Transverse colon (tissue), 4 donors: ENCODE measurements around the gene SLC4A4. TPM values are rescaled to one million over a fixed set of nuclear protein-coding genes. Genes with fewer than 3 reads are reported as not detected.
A peak's percentile ranks its signal among the peaks of the same experiment; 100 is the strongest.

Experiments used
- DNase-seq: peaks from one replicate; pipeline ENCODE4 v3.0.0-alpha.2; 2019
- H3K27ac ChIP-seq, 4 donors: fragments of 200-600 bp; sonication (generic); 2 replicates each; pipeline ENCODE4 v1.5.1; 2016 to 2018; ENCODE audit warnings: inconsistent platforms in 4 of 4
- H3K27me3 ChIP-seq: fragments of 200-600 bp; sonication (generic); 2 replicates; pipeline ENCODE4 v1.5.1; 2017; ENCODE audit warnings: inconsistent platforms
- H3K36me3 ChIP-seq, 4 donors: fragments of 200-600 bp; sonication (generic); 2 replicates each; pipeline ENCODE4 v1.5.1; 2017 to 2019; ENCODE audit warnings: inconsistent platforms in 4 of 4
- H3K4me1 ChIP-seq, 4 donors: fragments of 200-600 bp; sonication (generic); 2 replicates each; pipeline ENCODE4 v1.5.1; 2017 to 2020; ENCODE audit warnings: inconsistent platforms in 4 of 4
- H3K4me3 ChIP-seq, 4 donors: fragments of 200-600 bp; sonication (generic); 1 replicate in 1 of 4; 2 replicates in 3 of 4; pipeline versions ENCODE4 v1.5.1 to v1.6.1; 2017 to 2019; ENCODE audit warnings: inconsistent platforms in 4 of 4
- H3K9me3 ChIP-seq, 2 donors: fragments of 200-600 bp; sonication (generic); 2 replicates each; pipeline ENCODE4 v1.5.1; 2017 to 2019; ENCODE audit warnings: inconsistent platforms in 2 of 2
- EP300 ChIP-seq: sonication (generic); formaldehyde crosslinking; IDR thresholded peaks from one replicate; pipeline ENCODE4 v1.6.1; 2017; ENCODE audit warnings: antibody characterized with exemption, low read depth
- POLR2A ChIP-seq: fragments of 450-650 bp; IDR thresholded peaks from one replicate; pipeline ENCODE4 v1.6.1; 2016; ENCODE audit warnings: antibody characterized with exemption, mild to moderate bottlenecking, moderate library complexity
- POLR2AphosphoS5 ChIP-seq, 3 donors: sonication (generic); formaldehyde crosslinking; IDR thresholded peaks; one replicate each; pipeline ENCODE4 v1.6.1; 2016; ENCODE audit warnings: antibody characterized with exemption in 3 of 3
- WGBS, 2 donors: methylation state at CpG; one replicate each; pipeline ENCODE4 v1.1.5; 2018; ENCODE audit warnings: low coverage in 1 of 2; 5-methylcytosine and 5-hydroxymethylcytosine counted together
- in situ Hi-C, 4 donors: fragments of 200-750 bp; cut with MboI; loops; one replicate each; pipeline versions ENCODE4 v1.15.0 to v1.15.1; 2017; ENCODE audit warnings: low sequenced_read_pairs in 3 of 4, low pct_ligation_motif_present in 1 of 4, low pct_unique_long_range_greater_than_20kb in 1 of 4
- intact Hi-C: fragments of 100-400 bp; cut with DNase I; formaldehyde crosslinking; loops from one replicate; pipeline ENCODE4 v1.15.1; 2023; ENCODE audit warnings: low total_unique reads
- total RNA-seq, 4 donors: library from RNA; depleted of rRNA; stranded (reverse); fragments of >200 nt; gene quantifications; one replicate each; pipeline ENCODE4 v1.1.0, GENCODE V29; 2016
- TF ChIP-seq, protein P1 (sequence below), 5 experiments: fragments of 200-600 bp in 3 of 5; fragments of 450-650 bp in 2 of 5; sonication (generic) in 3 of 5; IDR thresholded peaks; 1 replicate in 2 of 5; 2 replicates in 3 of 5; pipeline ENCODE4 v1.5.1; 2016 to 2017; ENCODE audit warnings: antibody characterized with exemption in 5 of 5, inconsistent platforms in 3 of 5, mild to moderate bottlenecking in 2 of 5, moderate library complexity in 1 of 5

SLC4A4 gene
- total RNA-seq, 4 donors from 2014 or later = 91.7 to 182 (median 134) TPM

DNA sequence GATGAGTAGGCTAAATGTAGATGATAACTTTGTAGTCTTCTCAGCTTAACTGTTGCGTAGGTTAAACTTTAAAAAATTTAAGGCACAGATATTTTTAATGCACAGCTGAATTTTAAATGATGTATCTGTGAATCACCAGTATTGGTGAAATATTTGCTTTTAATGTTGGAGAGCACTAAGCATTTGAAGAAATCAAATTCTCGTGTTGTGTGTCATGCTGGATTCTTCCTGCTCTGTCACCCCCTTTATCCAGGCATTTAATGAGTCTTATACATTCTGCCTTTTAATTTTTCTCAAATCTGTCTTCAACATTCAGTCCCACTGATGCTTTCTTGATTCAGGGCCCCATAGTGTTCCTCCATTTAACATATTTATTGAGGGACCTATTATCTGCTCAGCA, 76.7 kb downstream of the SLC4A4 start:
- Histone ChIP-seq H3K9me3 (no peaks in the 10 kb centered on the region), H3K36me3 (no peaks in the 10 kb centered on the region), H3K27me3 (no peaks in the 10 kb centered on the region), H3K4me3 (no peak overlapping the region), H3K27ac (no peak overlapping the region), H3K4me1 (peaks cover 0 to 27% (median 2%) of the 10 kb centered on the region in 4 donors)
- in situ Hi-C loops (no loop called here), intact Hi-C loops (no loop called here)
- DNase-seq = no peak
- TF ChIP-seq EP300 = no peak
- WGBS, 2 donors = 80 to 82% methylated on average over 2 of the region's 2 CpGs

DNA sequence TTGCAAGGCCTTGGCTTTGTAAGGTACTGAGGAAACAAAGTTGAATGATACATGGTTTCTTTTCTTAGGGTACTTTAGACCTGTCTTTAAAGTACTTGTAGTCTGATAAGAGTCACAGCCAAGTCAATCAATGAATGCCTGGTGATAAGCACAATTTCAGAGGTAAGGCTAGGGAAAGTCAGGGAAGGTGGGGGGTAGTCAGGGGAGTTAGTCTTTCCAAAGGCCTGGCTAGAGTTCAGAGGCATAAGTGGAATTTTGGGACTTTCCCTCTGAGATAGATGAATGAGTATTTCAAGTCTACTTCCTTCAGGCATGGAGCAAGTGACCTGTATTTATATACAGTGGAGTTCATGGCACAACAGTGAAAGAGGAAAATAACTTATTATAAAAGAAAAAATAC, 78.3 kb downstream of the SLC4A4 start:
- no peaks in the 10 kb centered on the region for H3K36me3 ChIP-seq
- H3K4me1 ChIP-seq = peaks cover 0 to 24% (median 2%) of the 10 kb centered on the region in 4 donors
- TF ChIP-seq POLR2AphosphoS5 (IDR thresholded peaks at IDR 0.05) = no peak
- TF ChIP-seq, protein P1, sequence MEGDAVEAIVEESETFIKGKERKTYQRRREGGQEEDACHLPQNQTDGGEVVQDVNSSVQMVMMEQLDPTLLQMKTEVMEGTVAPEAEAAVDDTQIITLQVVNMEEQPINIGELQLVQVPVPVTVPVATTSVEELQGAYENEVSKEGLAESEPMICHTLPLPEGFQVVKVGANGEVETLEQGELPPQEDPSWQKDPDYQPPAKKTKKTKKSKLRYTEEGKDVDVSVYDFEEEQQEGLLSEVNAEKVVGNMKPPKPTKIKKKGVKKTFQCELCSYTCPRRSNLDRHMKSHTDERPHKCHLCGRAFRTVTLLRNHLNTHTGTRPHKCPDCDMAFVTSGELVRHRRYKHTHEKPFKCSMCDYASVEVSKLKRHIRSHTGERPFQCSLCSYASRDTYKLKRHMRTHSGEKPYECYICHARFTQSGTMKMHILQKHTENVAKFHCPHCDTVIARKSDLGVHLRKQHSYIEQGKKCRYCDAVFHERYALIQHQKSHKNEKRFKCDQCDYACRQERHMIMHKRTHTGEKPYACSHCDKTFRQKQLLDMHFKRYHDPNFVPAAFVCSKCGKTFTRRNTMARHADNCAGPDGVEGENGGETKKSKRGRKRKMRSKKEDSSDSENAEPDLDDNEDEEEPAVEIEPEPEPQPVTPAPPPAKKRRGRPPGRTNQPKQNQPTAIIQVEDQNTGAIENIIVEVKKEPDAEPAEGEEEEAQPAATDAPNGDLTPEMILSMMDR (IDR thresholded peaks at IDR 0.05) = no peak
- TF ChIP-seq EP300 = no peak
- no peak for TF ChIP-seq POLR2A
- H3K27ac ChIP-seq = no peak overlapping the region
- in situ Hi-C loops = no loop called here
- intact Hi-C loops = no loop called here
- H3K9me3 ChIP-seq = no peaks in the 10 kb centered on the region
- H3K4me3 ChIP-seq = no peak overlapping the region
- H3K27me3 ChIP-seq = no peaks in the 10 kb centered on the region
- no peak for DNase-seq

DNA sequence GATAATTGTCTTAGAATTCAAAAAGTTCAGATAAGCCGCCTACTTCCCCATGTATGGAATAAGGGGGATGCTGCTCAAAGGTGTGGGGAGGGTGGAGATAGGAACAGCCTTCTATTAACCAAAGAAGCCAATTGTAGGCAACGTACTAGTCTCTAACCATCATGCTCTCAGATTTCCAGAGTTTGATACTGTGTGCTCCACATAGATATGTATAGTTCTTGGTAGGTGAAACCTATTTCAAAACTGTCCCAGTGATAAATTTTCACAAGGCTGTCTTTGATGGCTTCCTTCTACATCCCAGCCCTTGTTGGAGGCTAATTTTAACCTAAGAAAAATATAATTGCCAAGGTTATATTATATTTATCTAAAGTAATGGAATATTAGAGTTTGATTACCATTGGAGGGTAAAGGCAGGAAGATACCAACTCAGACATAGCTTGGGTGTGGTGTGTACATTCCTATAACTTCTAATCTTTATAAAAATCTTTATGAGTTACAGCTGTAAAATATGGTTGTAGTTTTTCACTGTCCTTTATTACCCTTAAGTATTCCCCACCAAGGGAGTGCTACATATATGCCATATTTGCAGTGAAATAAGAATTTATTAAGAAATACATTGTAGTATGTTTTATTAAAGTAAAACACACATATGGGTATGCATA, 87.7 kb downstream of the SLC4A4 start:
- DNase-seq = no peak
- Histone ChIP-seq H3K4me1 (peaks cover 0 to 50% (median 9%) of the 10 kb centered on the region in 4 donors), H3K4me3 (no peak overlapping the region), H3K27me3 (no peaks in the 10 kb centered on the region), H3K36me3 (no peaks in the 10 kb centered on the region), H3K9me3 (no peaks in the 10 kb centered on the region), H3K27ac (peak overlapping the region; percentile 48 to 66 (median 64))
- TF ChIP-seq EP300 = no peak
- intact Hi-C loops = no loop called here
- in situ Hi-C loops = no loop called here
- 50 to 70% methylated on average over 1 to 2 of the region's 2 CpGs for WGBS, 2 donors

DNA sequence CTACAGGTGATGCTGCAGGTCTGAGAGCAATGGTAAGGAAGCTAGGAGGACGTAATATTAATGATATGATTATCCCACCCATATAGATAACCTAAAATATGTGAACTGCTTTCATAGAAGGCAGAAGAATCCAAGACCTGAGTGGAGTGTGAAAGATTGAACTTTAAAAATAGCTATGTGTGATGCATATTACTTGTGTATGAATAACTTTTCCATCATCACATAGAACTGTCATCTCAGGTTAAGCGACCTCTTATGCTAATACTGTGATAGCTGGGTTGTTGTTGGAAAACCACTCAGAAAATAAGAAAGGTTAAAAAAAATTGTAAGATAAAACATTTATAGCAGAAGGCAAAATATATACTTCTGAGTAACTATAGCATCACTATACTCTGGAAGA, 90.3 kb downstream of the SLC4A4 start:
- in situ Hi-C loops = no loop called here
- peaks cover 0 to 54% (median 9%) of the 10 kb centered on the region in 4 donors for H3K4me1 ChIP-seq

DNA sequence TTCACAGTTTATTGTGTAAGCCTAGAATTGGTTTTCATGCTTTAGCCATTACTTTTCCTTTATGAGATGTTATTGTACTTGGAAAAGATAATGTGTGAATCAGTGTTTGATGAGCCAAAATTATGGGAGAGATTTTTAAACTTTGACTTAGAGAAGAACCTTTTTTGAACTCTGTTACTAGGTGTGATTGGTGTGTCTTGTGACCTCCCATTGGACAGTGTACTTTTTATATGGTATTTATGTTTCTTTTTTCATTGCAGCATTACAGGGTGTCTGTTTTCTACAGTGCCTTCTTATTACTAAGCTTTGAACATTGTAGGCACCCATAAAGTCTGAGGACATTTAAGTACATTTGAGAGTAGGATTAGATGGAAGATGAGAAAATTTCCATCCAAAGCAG, 91.1 kb downstream of the SLC4A4 start:
- H3K4me1 ChIP-seq = peaks cover 0 to 54% (median 9%) of the 10 kb centered on the region in 4 donors
- TF ChIP-seq POLR2A (no peak), POLR2AphosphoS5 (IDR thresholded peaks at IDR 0.05) (peak in 1 of 3 donors; percentile 20)
- TF ChIP-seq, protein P1 (IDR thresholded peaks at IDR 0.05) = no peak
- intact Hi-C loops = no loop called here
- H3K27ac ChIP-seq = peak overlapping the region in 1 of 4 donors; percentile 37
- peaks cover 0 to 3% of the 10 kb centered on the region in 2 donors for H3K9me3 ChIP-seq
- no peaks in the 10 kb centered on the region for H3K27me3 ChIP-seq
- in situ Hi-C loops = no loop called here
- no peaks in the 10 kb centered on the region for H3K36me3 ChIP-seq
- DNase-seq = no peak
- H3K4me3 ChIP-seq = no peak overlapping the region

More for the DNA sequence above, 90.3 kb downstream of the SLC4A4 start:
- Histone ChIP-seq H3K36me3 (no peaks in the 10 kb centered on the region), H3K27ac (no peak overlapping the region), H3K4me3 (no peak overlapping the region), H3K27me3 (no peaks in the 10 kb centered on the region), H3K9me3 (no peaks in the 10 kb centered on the region)
- TF ChIP-seq POLR2A = no peak
- TF ChIP-seq POLR2AphosphoS5 (IDR thresholded peaks at IDR 0.05) = no peak
- TF ChIP-seq, protein P1 (IDR thresholded peaks at IDR 0.05) = no peak
- TF ChIP-seq EP300 = no peak
- no peak for DNase-seq
- intact Hi-C loops = no loop called here
- WGBS, 2 donors = 75 to 83% methylated on average over 2 of the region's 2 CpGs
